ENCODE data around the gene STIM1.

The STIM1 gene

GRCh38 chr11:3958281-3958680 lies 102.8 kb downstream of the STIM1 start:
- peak overlapping the region; percentile 34 for H3K27ac Mint-ChIP-seq
- no peak overlapping the region for H3K4me3 Mint-ChIP-seq
- no peaks in the 10 kb centered on the region for H3K27me3 Mint-ChIP-seq (ENCODE audit: low read depth)
- peaks cover 64% of the 10 kb centered on the region for H3K4me1 Mint-ChIP-seq (ENCODE audit: low read depth)
- peaks cover 5% of the 10 kb centered on the region for H3K9me3 Mint-ChIP-seq
- H3K36me3 Mint-ChIP-seq (ENCODE audit: low read depth) = peaks cover 29% of the 10 kb centered on the region

- H3K36me3 Mint-ChIP-seq (ENCODE audit: low read depth) = peaks cover 28% of the 10 kb centered on the region
- peaks cover 2% of the 10 kb centered on the region for H3K9me3 Mint-ChIP-seq
- peaks cover 62% of the 10 kb centered on the region for H3K4me1 Mint-ChIP-seq (ENCODE audit: low read depth)
- peak overlapping the region; percentile 34 for H3K27ac Mint-ChIP-seq
- H3K4me3 Mint-ChIP-seq = no peak overlapping the region
- no peaks in the 10 kb centered on the region for H3K27me3 Mint-ChIP-seq (ENCODE audit: low read depth)
Observed at GRCh38 chr11:3959015-3959902, 103.8 kb downstream of the STIM1 start.

- Mint-ChIP-seq H3K9me3 (no peaks in the 10 kb centered on the region), H3K27ac (no peak overlapping the region)
Observed at GRCh38 chr11:3959903-3960265, 104.4 kb downstream of the STIM1 start.

DNA sequence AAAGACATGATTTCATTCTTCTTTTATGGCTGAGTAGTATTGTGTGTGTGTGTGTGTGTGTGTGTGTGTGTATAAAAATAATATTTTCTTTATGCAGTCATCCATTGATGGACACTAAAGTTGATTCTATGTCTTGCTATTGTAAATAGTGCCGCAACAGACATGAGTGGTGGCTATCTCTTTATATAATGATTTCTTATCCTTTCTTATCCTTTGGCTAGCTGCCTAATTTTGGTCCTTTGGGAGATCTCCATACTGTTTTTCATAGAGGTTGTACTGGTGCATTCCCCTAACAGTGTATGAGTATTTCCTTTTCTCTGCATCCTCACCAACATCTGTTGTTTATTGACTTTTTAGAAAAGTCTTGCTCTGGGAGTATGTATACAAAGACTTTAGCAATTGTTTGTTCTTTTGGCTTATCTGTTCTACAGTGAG lies 107.0 kb downstream of the STIM1 start:
- H3K4me1 Mint-ChIP-seq (ENCODE audit: low read depth) = peaks cover 54% of the 10 kb centered on the region
- H3K27me3 Mint-ChIP-seq (ENCODE audit: low read depth) = no peaks in the 10 kb centered on the region
- H3K4me3 Mint-ChIP-seq = no peak overlapping the region
- no peaks in the 10 kb centered on the region for H3K9me3 Mint-ChIP-seq
- H3K36me3 Mint-ChIP-seq (ENCODE audit: low read depth) = peaks cover 23% of the 10 kb centered on the region
- H3K27ac Mint-ChIP-seq = no peak overlapping the region

More at GRCh38 chr11:3959903-3960265, 104.4 kb downstream of the STIM1 start:
- Mint-ChIP-seq H3K4me1 (ENCODE audit: low read depth) (peaks cover 56% of the 10 kb centered on the region), H3K27me3 (ENCODE audit: low read depth) (no peaks in the 10 kb centered on the region), H3K4me3 (no peak overlapping the region), H3K36me3 (ENCODE audit: low read depth) (peaks cover 25% of the 10 kb centered on the region)

- H3K27ac Mint-ChIP-seq = no peak overlapping the region
- H3K4me1 Mint-ChIP-seq (ENCODE audit: low read depth) = peaks cover 63% of the 10 kb centered on the region
- no peaks in the 10 kb centered on the region for H3K9me3 Mint-ChIP-seq
- H3K36me3 Mint-ChIP-seq (ENCODE audit: low read depth) = peaks cover 32% of the 10 kb centered on the region
- no peaks in the 10 kb centered on the region for H3K27me3 Mint-ChIP-seq (ENCODE audit: low read depth)
- no peak overlapping the region for H3K4me3 Mint-ChIP-seq
Observed at GRCh38 chr11:3964056-3964455, 108.6 kb downstream of the STIM1 start.

- peaks cover 35% of the 10 kb centered on the region for H3K36me3 Mint-ChIP-seq (ENCODE audit: low read depth)
- no peaks in the 10 kb centered on the region for H3K27me3 Mint-ChIP-seq (ENCODE audit: low read depth)
- peaks cover 65% of the 10 kb centered on the region for H3K4me1 Mint-ChIP-seq (ENCODE audit: low read depth)
- H3K9me3 Mint-ChIP-seq = no peaks in the 10 kb centered on the region
- H3K4me3 Mint-ChIP-seq = no peak overlapping the region
- no peak overlapping the region for H3K27ac Mint-ChIP-seq
Observed at GRCh38 chr11:3964935-3965604, 109.6 kb downstream of the STIM1 start.

DNA sequence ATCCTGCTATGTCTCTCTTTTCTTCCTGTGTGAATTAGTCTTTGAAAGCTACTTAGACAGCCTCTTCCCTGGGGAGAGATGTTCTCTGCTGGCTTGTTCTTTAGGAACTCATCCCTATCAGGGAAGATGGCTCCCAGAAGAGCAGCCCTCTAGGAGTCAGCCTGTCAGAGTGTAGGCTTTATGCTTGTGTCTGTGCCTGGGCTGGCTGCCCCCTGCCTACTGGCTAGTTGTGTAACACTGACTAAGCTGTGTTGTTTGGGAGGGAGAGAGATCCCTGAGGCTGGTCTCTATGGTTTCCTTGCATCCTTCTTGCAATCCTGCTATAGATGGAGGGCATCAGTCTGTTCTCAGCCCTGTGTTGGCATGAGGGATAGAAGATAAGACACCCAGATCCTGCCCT lies 112.2 kb downstream of the STIM1 start:
- no peaks in the 10 kb centered on the region for H3K27me3 Mint-ChIP-seq (ENCODE audit: low read depth)
- peak overlapping the region; percentile 47 for H3K27ac Mint-ChIP-seq
- H3K4me3 Mint-ChIP-seq = no peak overlapping the region
- peaks cover 63% of the 10 kb centered on the region for H3K4me1 Mint-ChIP-seq (ENCODE audit: low read depth)
- H3K36me3 Mint-ChIP-seq (ENCODE audit: low read depth) = peaks cover 37% of the 10 kb centered on the region
- H3K9me3 Mint-ChIP-seq = no peaks in the 10 kb centered on the region

GRCh38 chr11:3969200-3969599 lies 113.7 kb downstream of the STIM1 start:
- Mint-ChIP-seq H3K27me3 (ENCODE audit: low read depth) (no peaks in the 10 kb centered on the region), H3K27ac (peak overlapping the region; percentile 72), H3K36me3 (ENCODE audit: low read depth) (peaks cover 40% of the 10 kb centered on the region), H3K9me3 (no peaks in the 10 kb centered on the region), H3K4me3 (peak overlapping the region; percentile 78), H3K4me1 (ENCODE audit: low read depth) (peaks cover 55% of the 10 kb centered on the region)

DNA sequence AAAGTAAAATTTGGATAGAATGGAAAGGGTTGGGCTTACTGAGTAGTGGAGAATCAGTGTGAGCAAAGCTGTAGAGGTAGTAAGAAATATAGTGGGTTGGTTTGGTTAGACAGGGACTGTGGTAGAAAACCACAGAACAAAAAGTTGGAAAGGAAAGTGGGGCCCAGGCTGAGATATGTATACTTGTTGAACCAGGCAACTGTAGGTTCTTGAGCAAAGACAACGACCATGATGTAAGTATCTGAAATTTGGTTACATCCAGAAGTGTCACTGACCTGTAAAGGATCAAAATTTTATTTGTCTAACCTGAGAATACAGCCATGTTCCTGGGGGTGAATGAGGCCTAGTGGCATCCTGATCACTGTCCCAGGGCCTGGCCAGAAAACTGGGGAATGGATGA lies 114.1 kb downstream of the STIM1 start:
- Mint-ChIP-seq H3K4me3 (peak overlapping the region; percentile 78), H3K27ac (peak overlapping the region; percentile 72), H3K9me3 (no peaks in the 10 kb centered on the region), H3K4me1 (ENCODE audit: low read depth) (peaks cover 55% of the 10 kb centered on the region), H3K27me3 (ENCODE audit: low read depth) (no peaks in the 10 kb centered on the region), H3K36me3 (ENCODE audit: low read depth) (peaks cover 40% of the 10 kb centered on the region)

GRCh38 chr11:3970108-3970507 lies 114.6 kb downstream of the STIM1 start:
- Mint-ChIP-seq H3K36me3 (ENCODE audit: low read depth) (peaks cover 40% of the 10 kb centered on the region), H3K27me3 (ENCODE audit: low read depth) (no peaks in the 10 kb centered on the region), H3K4me1 (ENCODE audit: low read depth) (peaks cover 55% of the 10 kb centered on the region), H3K9me3 (no peaks in the 10 kb centered on the region), H3K27ac (peak overlapping the region; percentile 81), H3K4me3 (peak overlapping the region; percentile 78)

DNA sequence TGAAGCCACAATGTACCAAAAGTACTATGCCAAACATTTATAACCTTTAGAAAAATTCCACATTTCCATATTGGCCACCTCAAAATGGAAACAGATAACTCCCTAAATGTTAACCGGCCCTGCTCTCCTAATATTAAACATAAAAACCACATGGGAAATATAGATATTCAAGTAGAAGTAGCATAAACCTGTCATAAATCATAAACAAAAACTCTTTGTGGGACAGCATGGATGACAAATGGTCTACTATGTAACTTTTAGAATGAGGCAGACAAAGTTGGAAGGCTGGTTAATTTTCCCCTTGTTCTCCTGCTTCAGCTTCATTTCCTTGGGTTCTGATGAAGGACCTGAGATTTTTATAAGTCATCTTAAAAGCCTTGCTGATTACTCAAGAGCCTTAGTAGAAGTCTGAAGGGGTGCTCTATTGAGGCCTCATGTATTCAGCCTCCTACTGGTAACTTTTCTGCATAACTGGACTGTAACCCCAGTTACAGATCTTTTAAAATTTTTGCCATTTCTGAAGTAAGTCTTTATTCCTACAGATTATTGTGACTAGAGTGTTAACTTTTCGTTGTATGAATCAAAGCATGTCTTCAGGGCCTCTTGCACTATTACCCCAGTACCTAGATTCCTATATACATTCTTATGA lies 116.4 kb downstream of the STIM1 start:
- Mint-ChIP-seq H3K27ac (no peak overlapping the region), H3K27me3 (ENCODE audit: low read depth) (no peaks in the 10 kb centered on the region), H3K4me1 (ENCODE audit: low read depth) (peaks cover 44% of the 10 kb centered on the region), H3K9me3 (no peaks in the 10 kb centered on the region), H3K36me3 (ENCODE audit: low read depth) (peaks cover 35% of the 10 kb centered on the region), H3K4me3 (no peak overlapping the region)

DNA sequence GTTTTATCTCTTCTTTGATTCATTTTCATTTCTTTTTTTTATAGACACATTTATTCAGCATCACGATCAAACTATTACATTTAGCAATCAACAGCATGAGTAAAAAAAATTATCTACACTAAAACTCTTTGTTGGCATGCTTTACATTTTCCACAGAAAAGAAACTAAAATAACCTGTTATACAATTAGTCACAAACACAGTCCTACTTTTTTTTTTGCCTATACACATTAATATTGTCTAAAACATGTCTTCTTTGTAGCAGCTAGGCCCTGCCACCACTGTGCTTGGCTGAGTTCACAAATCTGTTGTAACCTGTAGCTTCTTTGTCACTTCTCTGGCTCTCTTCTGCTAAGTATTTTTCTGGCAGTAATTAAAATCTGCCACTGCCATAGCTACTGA lies 117.0 kb downstream of the STIM1 start:
- Mint-ChIP-seq H3K27me3 (ENCODE audit: low read depth) (no peaks in the 10 kb centered on the region), H3K9me3 (no peaks in the 10 kb centered on the region), H3K36me3 (ENCODE audit: low read depth) (peaks cover 34% of the 10 kb centered on the region), H3K27ac (no peak overlapping the region), H3K4me3 (no peak overlapping the region), H3K4me1 (ENCODE audit: low read depth) (peaks cover 44% of the 10 kb centered on the region)

DNA sequence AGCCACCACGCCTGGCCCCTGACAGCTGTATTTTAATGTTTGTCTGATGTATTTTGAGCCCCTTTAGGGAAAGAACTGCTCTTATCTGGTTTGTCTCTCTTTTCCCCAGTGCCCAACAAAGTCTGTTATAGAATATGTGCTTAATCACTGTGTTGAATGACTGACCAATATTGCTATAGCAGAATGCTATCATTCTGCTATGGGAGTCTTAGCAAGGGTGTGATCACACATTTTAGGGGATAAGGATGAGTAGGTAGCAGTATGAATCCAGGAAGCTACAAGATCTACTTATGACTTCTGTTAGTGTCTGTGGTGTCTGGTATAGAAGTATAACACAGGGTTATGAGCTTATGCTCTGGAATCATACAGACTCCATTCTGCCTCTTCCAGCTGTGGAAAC lies 121.6 kb downstream of the STIM1 start:
- Mint-ChIP-seq H3K27me3 (ENCODE audit: low read depth) (no peaks in the 10 kb centered on the region), H3K27ac (no peak overlapping the region), H3K4me1 (ENCODE audit: low read depth) (peaks cover 35% of the 10 kb centered on the region), H3K36me3 (ENCODE audit: low read depth) (peaks cover 14% of the 10 kb centered on the region), H3K9me3 (no peaks in the 10 kb centered on the region), H3K4me3 (no peak overlapping the region)

- H3K4me1 Mint-ChIP-seq (ENCODE audit: low read depth) = peaks cover 57% of the 10 kb centered on the region
- no peak overlapping the region for H3K27ac Mint-ChIP-seq
- H3K27me3 Mint-ChIP-seq (ENCODE audit: low read depth) = no peaks in the 10 kb centered on the region
- no peak overlapping the region for H3K4me3 Mint-ChIP-seq
- H3K36me3 Mint-ChIP-seq (ENCODE audit: low read depth) = peaks cover 5% of the 10 kb centered on the region
- H3K9me3 Mint-ChIP-seq = no peaks in the 10 kb centered on the region
Observed at GRCh38 chr11:3981084-3981633, 125.7 kb downstream of the STIM1 start.
